Body of pancreas (tissue), 4 donors: ENCODE measurements around the gene SFXN3. TPM values are rescaled to one million over a fixed set of nuclear protein-coding genes. Genes with fewer than 3 reads are reported as not detected.

Source experiments
- ATAC-seq: fragments of 150-250 bp; one replicate; pipeline ENCODE4 v1.9.1; 2016
- DNase-seq, 4 donors: peaks; one replicate each; pipeline ENCODE4 v3.0.0-alpha.2; 2019
- H3K27ac ChIP-seq, 4 donors: fragments of 200-600 bp; sonication (generic); 1 replicate in 3 of 4; 2 replicates in 1 of 4; pipeline versions ENCODE4 v1.5.1 to v1.6.1; 2016 to 2019; ENCODE audit warnings: mild to moderate bottlenecking in 1 of 4, mixed read lengths in 1 of 4, moderate library complexity in 1 of 4
- H3K27me3 ChIP-seq, 2 donors: fragments of 200-600 bp; sonication (generic); one replicate each; pipeline ENCODE4 v1.6.0; 2016; ENCODE audit warnings: mild to moderate bottlenecking in 1 of 2
- H3K36me3 ChIP-seq, 2 donors: fragments of 200-600 bp; sonication (generic); replicated peaks in 1 of 2; 2 replicates each; pipeline ENCODE4 v1.5.1; 2016; ENCODE audit warnings: low read depth in 2 of 2; ENCODE audit not compliant: insufficient read depth in 1 of 2
- H3K4me1 ChIP-seq: fragments of 200-600 bp; sonication (generic); one replicate; pipeline ENCODE4 v1.6.0; 2016
- H3K4me3 ChIP-seq, 2 donors: fragments of 200-600 bp; sonication (generic); 1 replicate in 1 of 2; 2 replicates in 1 of 2; pipeline ENCODE4 v1.5.1; 2016 to 2019
- H3K9me3 ChIP-seq, 3 donors: fragments of 200-600 bp; sonication (generic); 1 replicate in 2 of 3; 2 replicates in 1 of 3; pipeline ENCODE4 v1.5.1; 2016
- POLR2A ChIP-seq, 3 donors: fragments of 450-650 bp; IDR thresholded peaks; one replicate each; pipeline ENCODE4 v1.6.1; 2016; ENCODE audit warnings: antibody characterized with exemption in 3 of 3, mild to moderate bottlenecking in 2 of 3
- WGBS, 2 donors: methylation state at CpG; one replicate each; pipeline ENCODE4 v1.1.5; 2017; 5-methylcytosine and 5-hydroxymethylcytosine counted together
- intact Hi-C: fragments of 100-400 bp; cut with DNase I; formaldehyde crosslinking; loops from one replicate; pipeline ENCODE4 v1.15.1; 2023
- total RNA-seq, 2 donors: library from RNA; depleted of rRNA; stranded (reverse); fragments of >200 nt; gene quantifications; one replicate each; pipeline ENCODE4 v1.1.0, GENCODE V29; 2016
- TF ChIP-seq, protein P1 (sequence below), 7 experiments: fragments of 450-650 bp in 4 of 7; fragments of 200-600 bp in 3 of 7; sonication (generic) in 3 of 7; IDR thresholded peaks; one replicate each; pipeline ENCODE4 v1.5.1; 2016 to 2019; ENCODE audit warnings: antibody characterized with exemption in 7 of 7

The SFXN3 gene
- total RNA-seq, 2 donors from 2014 or later = 23.4 to 61.7 TPM

DNA sequence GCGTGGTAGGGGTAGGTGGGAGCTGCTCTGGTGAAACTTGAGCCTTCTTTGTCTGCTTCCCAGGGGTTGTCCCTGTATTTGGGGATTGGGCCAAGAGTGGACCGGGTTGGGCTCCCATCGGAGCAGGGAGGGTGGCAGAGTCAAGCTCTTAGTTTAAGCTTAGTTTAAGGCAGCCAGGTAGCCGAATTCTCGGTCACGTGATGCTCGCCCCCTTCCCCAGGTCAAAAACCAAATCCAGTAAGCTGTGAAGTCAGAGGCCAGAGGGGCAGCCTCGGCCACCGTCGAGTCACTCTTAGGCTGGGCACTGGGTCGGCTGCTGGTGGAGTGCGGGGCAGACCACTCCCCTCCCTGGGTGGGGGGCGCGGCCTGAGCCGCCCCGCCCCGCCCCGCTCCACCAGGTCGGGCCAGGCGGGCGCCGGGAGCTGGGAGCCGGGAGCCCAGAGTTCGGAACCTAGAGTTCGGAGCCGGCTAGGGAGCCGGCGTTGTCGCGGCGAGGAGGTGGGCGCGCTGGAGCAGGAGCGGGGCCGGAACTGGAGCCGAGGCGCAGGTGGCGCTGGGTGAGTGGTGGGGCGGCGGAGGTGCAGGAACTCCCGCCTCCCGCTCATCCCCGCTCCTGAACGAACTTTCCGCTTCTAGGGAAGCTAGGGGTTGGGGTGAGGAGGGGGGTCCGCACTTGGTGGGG, 34.2 kb upstream of the SFXN3 start:
- Histone ChIP-seq H3K4me3 (peak overlapping the region; percentile 32 to 61), H3K9me3 (no peaks in the 10 kb centered on the region), H3K27ac (peak overlapping the region; percentile 87 to 98 (median 97)), H3K36me3 (peaks cover 0 to 2% of the 10 kb centered on the region in 2 donors), H3K27me3 (no peaks in the 10 kb centered on the region), H3K4me1 (peaks cover 42% of the 10 kb centered on the region)
- ATAC-seq = peak; percentile 7
- DNase-seq = peak; percentile 39 to 66 (median 49)
- intact Hi-C loops = no loop called here
- 3 to 8% methylated on average over 16 to 43 of the region's 46 CpGs for WGBS, 2 donors
- TF ChIP-seq, protein P1, sequence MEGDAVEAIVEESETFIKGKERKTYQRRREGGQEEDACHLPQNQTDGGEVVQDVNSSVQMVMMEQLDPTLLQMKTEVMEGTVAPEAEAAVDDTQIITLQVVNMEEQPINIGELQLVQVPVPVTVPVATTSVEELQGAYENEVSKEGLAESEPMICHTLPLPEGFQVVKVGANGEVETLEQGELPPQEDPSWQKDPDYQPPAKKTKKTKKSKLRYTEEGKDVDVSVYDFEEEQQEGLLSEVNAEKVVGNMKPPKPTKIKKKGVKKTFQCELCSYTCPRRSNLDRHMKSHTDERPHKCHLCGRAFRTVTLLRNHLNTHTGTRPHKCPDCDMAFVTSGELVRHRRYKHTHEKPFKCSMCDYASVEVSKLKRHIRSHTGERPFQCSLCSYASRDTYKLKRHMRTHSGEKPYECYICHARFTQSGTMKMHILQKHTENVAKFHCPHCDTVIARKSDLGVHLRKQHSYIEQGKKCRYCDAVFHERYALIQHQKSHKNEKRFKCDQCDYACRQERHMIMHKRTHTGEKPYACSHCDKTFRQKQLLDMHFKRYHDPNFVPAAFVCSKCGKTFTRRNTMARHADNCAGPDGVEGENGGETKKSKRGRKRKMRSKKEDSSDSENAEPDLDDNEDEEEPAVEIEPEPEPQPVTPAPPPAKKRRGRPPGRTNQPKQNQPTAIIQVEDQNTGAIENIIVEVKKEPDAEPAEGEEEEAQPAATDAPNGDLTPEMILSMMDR (IDR thresholded peaks at IDR 0.05) = peak in 3 of 7 experiments; percentile 6 to 28 (median 6)
- TF ChIP-seq POLR2A (IDR thresholded peaks at IDR 0.05) = no peak

DNA sequence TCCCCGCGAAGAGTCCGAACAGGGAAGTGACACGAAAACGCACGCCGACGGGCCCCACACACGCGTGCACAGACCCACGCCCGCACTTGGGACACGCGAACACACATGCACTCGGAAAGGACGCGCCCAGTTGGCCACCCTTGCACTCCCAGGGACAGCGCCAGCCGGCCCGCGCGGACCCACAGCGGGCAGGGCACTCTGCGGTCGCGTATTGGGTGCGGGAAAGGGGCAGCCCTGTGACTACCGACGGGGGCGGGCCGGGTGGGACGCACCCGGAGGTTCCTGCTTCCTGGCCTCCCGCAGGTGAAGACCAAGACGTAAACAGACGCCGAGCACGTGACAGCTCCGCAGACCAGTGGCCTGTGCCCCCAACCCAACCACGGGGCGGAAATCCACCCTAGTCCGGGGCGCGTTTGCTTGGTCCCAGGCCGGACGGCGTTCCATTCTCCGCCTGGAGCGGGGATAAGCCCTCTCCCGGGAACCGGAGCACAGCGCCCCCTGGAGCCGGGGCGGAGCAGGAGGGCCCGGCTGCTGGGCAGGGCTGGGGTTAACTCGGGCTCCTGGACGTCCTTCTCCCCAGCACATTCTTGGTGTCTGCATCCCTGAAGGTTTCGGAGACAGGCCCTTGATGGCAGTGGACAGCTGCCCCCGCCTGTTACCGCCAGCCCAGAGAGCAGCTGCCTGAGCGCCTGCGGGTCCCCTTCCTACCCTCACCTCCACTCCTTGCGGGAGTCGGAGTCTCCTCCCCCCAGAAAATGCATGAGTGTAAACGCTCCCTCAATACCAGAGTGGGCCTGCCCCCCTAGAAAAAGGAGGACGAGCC, 33.5 kb upstream of the SFXN3 start:
- intact Hi-C loops = no loop called here
- peak overlapping the region; percentile 32 to 61 for H3K4me3 ChIP-seq
- H3K4me1 ChIP-seq = peaks cover 49% of the 10 kb centered on the region
- peaks cover 0 to 2% of the 10 kb centered on the region in 2 donors for H3K36me3 ChIP-seq
- H3K27me3 ChIP-seq = no peaks in the 10 kb centered on the region
- TF ChIP-seq, protein P1 (IDR thresholded peaks at IDR 0.05) = peak; percentile 85 to 95 (median 90)
- TF ChIP-seq POLR2A (IDR thresholded peaks at IDR 0.05) = peak; percentile 36 to 64 (median 56)
- no peaks in the 10 kb centered on the region for H3K9me3 ChIP-seq
- ATAC-seq (peak; percentile 61), DNase-seq (peak; percentile 78 to 84 (median 82))
- peak overlapping the region; percentile 87 to 98 (median 97) for H3K27ac ChIP-seq
- WGBS, 2 donors = 0% methylated on average over 4 to 66 of the region's 66 CpGs

DNA sequence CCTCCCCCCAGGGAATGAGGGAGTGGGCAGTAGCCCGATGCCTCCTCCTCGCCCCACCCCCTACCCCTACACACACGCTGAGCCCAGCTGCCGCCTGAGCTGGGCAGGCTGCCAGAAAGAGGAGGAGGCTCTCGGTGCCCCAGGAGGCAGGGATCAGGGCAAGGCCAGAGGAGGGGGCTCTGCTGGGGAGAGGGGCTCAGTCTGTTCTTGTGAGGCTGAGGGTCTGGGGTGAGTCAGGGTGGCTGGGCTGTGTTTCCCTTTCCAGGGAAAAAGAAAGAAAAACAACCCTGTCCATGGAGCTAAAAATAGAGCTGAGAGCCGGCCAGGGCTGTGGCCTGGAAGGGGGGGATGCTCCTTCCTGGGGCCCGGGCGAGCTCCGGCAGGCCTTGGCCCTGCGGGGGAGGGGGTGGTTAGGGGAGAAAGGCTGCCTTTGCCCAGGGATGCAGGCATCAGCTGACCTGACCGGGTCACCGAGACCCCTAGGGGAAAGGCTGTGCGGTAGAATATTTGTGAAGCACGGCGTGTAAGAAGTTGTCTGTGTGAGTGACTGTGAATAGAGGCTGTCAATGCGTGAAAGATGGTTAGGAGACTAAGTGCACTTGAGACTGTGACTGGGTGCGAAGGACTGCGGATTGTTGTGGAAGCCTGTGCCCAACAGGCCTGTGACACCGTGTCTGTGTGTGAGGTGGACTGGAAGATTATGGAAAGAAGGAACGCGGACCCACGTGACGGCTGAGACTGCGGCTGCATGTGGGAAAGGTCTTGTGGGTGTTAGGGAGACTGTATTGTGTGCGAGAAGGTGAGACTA, 32.6 kb upstream of the SFXN3 start:
- peaks cover 49% of the 10 kb centered on the region for H3K4me1 ChIP-seq
- H3K9me3 ChIP-seq = no peaks in the 10 kb centered on the region
- peak overlapping the region; percentile 32 to 61 for H3K4me3 ChIP-seq
- DNase-seq (peak; percentile 84 to 91 (median 89)), ATAC-seq (peak; percentile 57)
- TF ChIP-seq POLR2A (IDR thresholded peaks at IDR 0.05) = no peak
- TF ChIP-seq, protein P1 (IDR thresholded peaks at IDR 0.05) = no peak
- no peaks in the 10 kb centered on the region for H3K27me3 ChIP-seq
- 1 to 3% methylated on average over 22 to 25 of the region's 25 CpGs for WGBS, 2 donors
- H3K36me3 ChIP-seq = no peaks in the 10 kb centered on the region
- intact Hi-C loops = no loop called here
- H3K27ac ChIP-seq = peak overlapping the region; percentile 87 to 98 (median 97)

DNA sequence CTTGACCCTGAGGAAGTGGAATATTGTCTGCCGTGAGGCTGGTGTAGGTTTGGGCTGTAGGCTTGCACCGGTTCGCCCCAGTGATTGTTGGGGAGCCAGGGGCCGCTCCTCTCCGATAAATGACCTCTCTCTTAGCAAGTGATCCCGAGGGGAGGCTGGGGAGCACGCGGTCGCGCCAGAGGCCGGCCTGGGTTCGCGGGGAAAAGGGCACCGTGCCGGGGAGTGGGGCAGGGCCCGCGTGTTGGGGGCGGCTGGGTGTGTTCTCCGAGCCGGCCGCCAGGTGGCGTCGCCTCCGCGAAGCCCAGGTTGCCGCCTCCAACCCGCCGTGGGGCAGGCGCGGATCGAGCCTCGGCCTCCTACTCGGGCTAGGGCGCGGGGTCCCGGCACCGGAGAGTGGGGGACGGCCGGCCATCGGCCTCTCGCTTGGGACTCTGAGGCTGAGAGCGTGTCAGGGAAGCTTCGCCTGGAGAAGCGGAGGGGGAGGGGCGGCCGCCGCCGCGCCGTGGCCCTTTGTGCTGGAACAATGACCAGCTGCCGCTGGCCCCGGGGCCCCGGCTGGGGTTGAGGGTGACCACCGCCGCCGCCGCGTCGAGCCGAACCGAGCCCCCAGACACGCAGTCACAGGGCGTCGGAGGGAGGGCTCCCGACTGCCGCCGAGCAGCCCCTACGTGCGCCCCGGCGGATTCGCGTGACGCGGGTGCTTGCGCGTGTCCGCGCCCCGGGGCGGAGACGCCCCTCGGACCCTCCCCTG, 31.9 kb upstream of the SFXN3 start:
- Histone ChIP-seq H3K27ac (peak overlapping the region; percentile 87 to 98 (median 97)), H3K27me3 (no peaks in the 10 kb centered on the region), H3K4me1 (peaks cover 49% of the 10 kb centered on the region), H3K9me3 (no peaks in the 10 kb centered on the region), H3K36me3 (no peaks in the 10 kb centered on the region), H3K4me3 (peak overlapping the region; percentile 18 to 31)
- WGBS, 2 donors = 0% methylated on average over 2 to 54 of the region's 83 CpGs
- peak; percentile 65 for ATAC-seq
- TF ChIP-seq, protein P1 (IDR thresholded peaks at IDR 0.05) = peak; percentile 91 to 95 (median 93)
- TF ChIP-seq POLR2A (IDR thresholded peaks at IDR 0.05) = peak; percentile 70 to 78 (median 74)
- intact Hi-C loops = no loop called here
- peak; percentile 76 to 81 (median 80) for DNase-seq
